HG03097 (cell line): ENCODE data around the gene CDHR3.
"Not testable (repeated sequence)": the region's sequence is repeated elsewhere in the genome, so short reads cannot be mapped to it uniquely, and the experiment has no call there.

Source experiments
- ATAC-seq: cut with Tn5 transposase; IDR thresholded peaks from one replicate; pipeline ENCODE4 v1.9.1; 2021; ENCODE audit not compliant: unreplicated experiment, low FRiP score

The CDHR3 gene

GRCh38 chr7:105955651-105956466 lies 7.2 kb upstream of the CDHR3 start:
- ATAC-seq = not testable (repeated sequence)

- no peak for ATAC-seq
Observed at GRCh38 chr7:105958012-105958411, 5.1 kb upstream of the CDHR3 start.

- no peak for ATAC-seq
Observed at GRCh38 chr7:105962353-105962752, 711 bp upstream of the CDHR3 start.

- ATAC-seq = no peak
Observed at GRCh38 chr7:105971845-105972244, 8.8 kb downstream of the CDHR3 start.

GRCh38 chr7:105972276-105972675 lies 9.2 kb downstream of the CDHR3 start:
- no peak for ATAC-seq

GRCh38 chr7:105974471-105974870 lies 11.4 kb downstream of the CDHR3 start:
- no peak for ATAC-seq

GRCh38 chr7:105975770-105976417 lies 12.8 kb downstream of the CDHR3 start:
- ATAC-seq = no peak

- ATAC-seq = no peak
Observed at GRCh38 chr7:105976868-105977267, 13.8 kb downstream of the CDHR3 start.

GRCh38 chr7:105978035-105978434 lies 15.0 kb downstream of the CDHR3 start:
- no peak for ATAC-seq

- ATAC-seq = no peak
Observed at GRCh38 chr7:105978974-105979373, 15.9 kb downstream of the CDHR3 start.

- ATAC-seq = no peak
Observed at GRCh38 chr7:105979405-105979804, 16.3 kb downstream of the CDHR3 start.

GRCh38 chr7:105980645-105981396 lies 17.8 kb downstream of the CDHR3 start:
- no peak for ATAC-seq

- no peak for ATAC-seq
Observed at GRCh38 chr7:105982388-105982787, 19.3 kb downstream of the CDHR3 start.

- not testable (repeated sequence) for ATAC-seq
Observed at GRCh38 chr7:105984808-105985207, 21.7 kb downstream of the CDHR3 start.

- no peak for ATAC-seq
Observed at GRCh38 chr7:105985229-105985628, 22.2 kb downstream of the CDHR3 start.

- no peak for ATAC-seq
Observed at GRCh38 chr7:105985672-105986215, 22.7 kb downstream of the CDHR3 start.

GRCh38 chr7:105987046-105987445 lies 24.0 kb downstream of the CDHR3 start:
- no peak for ATAC-seq

- no peak for ATAC-seq
Observed at GRCh38 chr7:105988276-105988675, 25.2 kb downstream of the CDHR3 start.

- no peak for ATAC-seq
Observed at GRCh38 chr7:105989191-105989590, 26.1 kb downstream of the CDHR3 start.

GRCh38 chr7:105989686-105990085 lies 26.6 kb downstream of the CDHR3 start:
- no peak for ATAC-seq

- no peak for ATAC-seq
Observed at GRCh38 chr7:105990141-105990540, 27.1 kb downstream of the CDHR3 start.
